Measurements from ENCODE around the gene GPATCH4. TPM values are rescaled to one million over a fixed set of nuclear protein-coding genes. Genes with fewer than 3 reads are reported as not detected.

GPATCH4 gene
- total RNA-seq, 1 experiment from 2014 or later: 84.2 TPM

GRCh38 chr1:156547434-156547833, 53.8 kb downstream of the GPATCH4 start:
- no TSS peak for BruUV-seq (replicated peaks)
- DNase-seq (ENCODE audit: low spot score): no peak
- Histone ChIP-seq H3K4me3 (ENCODE audit: low read depth, low read length, poor library complexity, severe bottlenecking) (no peak overlapping the region), H3K36me3 (ENCODE audit: insufficient read depth, low read length, poor library complexity, severe bottlenecking) (peaks cover 9% of the 10 kb centered on the region), H3K4me1 (ENCODE audit: insufficient read depth, low read length, poor library complexity, severe bottlenecking) (no peaks in the 10 kb centered on the region), H3K9me3 (ENCODE audit: low read depth, low read length, poor library complexity, severe bottlenecking) (no peaks in the 10 kb centered on the region), H3K27ac (ENCODE audit: low read depth, low read length, poor library complexity, severe bottlenecking) (no peak overlapping the region), H3K27me3 (replicated peaks; ENCODE audit: insufficient read depth, low read depth, low read length, poor library complexity) (no peaks in the 10 kb centered on the region)
- POLR2A ChIA-PET (ENCODE audit: low non-redundant PET): no interaction called here
- CTCF ChIA-PET: no interaction called here
- intact Hi-C loops (cut with micrococcal nuclease; ENCODE audit: unreplicated experiment): no loop called here
- TF ChIP-seq CTCF (conservative IDR thresholded peaks at IDR 0.05; ENCODE audit: low read depth, low read length) (no peak), EZH2 (IDR thresholded peaks at IDR 0.05; ENCODE audit: borderline replicate concordance, low read depth, low read length, poor library complexity, severe bottlenecking) (no peak)

- Histone ChIP-seq H3K36me3 (ENCODE audit: insufficient read depth, low read length, poor library complexity, severe bottlenecking) (peaks cover 11% of the 10 kb centered on the region), H3K4me1 (ENCODE audit: insufficient read depth, low read length, poor library complexity, severe bottlenecking) (no peaks in the 10 kb centered on the region), H3K9me3 (ENCODE audit: low read depth, low read length, poor library complexity, severe bottlenecking) (no peaks in the 10 kb centered on the region), H3K27me3 (replicated peaks; ENCODE audit: insufficient read depth, low read depth, low read length, poor library complexity) (no peaks in the 10 kb centered on the region), H3K27ac (ENCODE audit: low read depth, low read length, poor library complexity, severe bottlenecking) (no peak overlapping the region), H3K4me3 (ENCODE audit: low read depth, low read length, poor library complexity, severe bottlenecking) (no peak overlapping the region)
- ChIA-PET POLR2A (ENCODE audit: low non-redundant PET) (no interaction called here), CTCF (no interaction called here)
- BruUV-seq (replicated peaks): no TSS peak
- intact Hi-C loops (cut with micrococcal nuclease; ENCODE audit: unreplicated experiment): no loop called here
- DNase-seq (ENCODE audit: low spot score): no peak
- TF ChIP-seq EZH2 (IDR thresholded peaks at IDR 0.05; ENCODE audit: borderline replicate concordance, low read depth, low read length, poor library complexity, severe bottlenecking) (no peak), CTCF (conservative IDR thresholded peaks at IDR 0.05; ENCODE audit: low read depth, low read length) (no peak)
These were observed 55.0 kb downstream of the GPATCH4 start for GRCh38 chr1:156546267-156546666.

- DNase-seq (ENCODE audit: low spot score): no peak
- BruUV-seq (replicated peaks): no TSS peak
- CTCF ChIA-PET: no interaction called here
- Histone ChIP-seq H3K9me3 (ENCODE audit: low read depth, low read length, poor library complexity, severe bottlenecking) (no peaks in the 10 kb centered on the region), H3K36me3 (ENCODE audit: insufficient read depth, low read length, poor library complexity, severe bottlenecking) (peaks cover 19% of the 10 kb centered on the region), H3K27me3 (replicated peaks; ENCODE audit: insufficient read depth, low read depth, low read length, poor library complexity) (no peaks in the 10 kb centered on the region), H3K4me1 (ENCODE audit: insufficient read depth, low read length, poor library complexity, severe bottlenecking) (no peaks in the 10 kb centered on the region), H3K4me3 (ENCODE audit: low read depth, low read length, poor library complexity, severe bottlenecking) (no peak overlapping the region), H3K27ac (ENCODE audit: low read depth, low read length, poor library complexity, severe bottlenecking) (no peak overlapping the region)
- POLR2A ChIA-PET (ENCODE audit: low non-redundant PET): no interaction called here
- TF ChIP-seq CTCF (conservative IDR thresholded peaks at IDR 0.05; ENCODE audit: low read depth, low read length) (no peak), EZH2 (IDR thresholded peaks at IDR 0.05; ENCODE audit: borderline replicate concordance, low read depth, low read length, poor library complexity, severe bottlenecking) (no peak)
- intact Hi-C loops (cut with micrococcal nuclease; ENCODE audit: unreplicated experiment): no loop called here
These were observed 56.6 kb downstream of the GPATCH4 start for GRCh38 chr1:156544592-156545102.

Other genes starting within 250 kb of the GPATCH4 start
- gene RHBG, start 232.3 kb downstream of the GPATCH4 start, total RNA-seq (2021): not detected in 2 replicates
- 18.3 and 21.8 TPM in 2 replicates for gene MEF2D, start 100.7 kb downstream of the GPATCH4 start, total RNA-seq (2021)
- gene IQGAP3, start 28.9 kb downstream of the GPATCH4 start, total RNA-seq (2021): 35.3 and 37.5 TPM in 2 replicates
- gene TTC24, start 21.8 kb downstream of the GPATCH4 start, total RNA-seq (2021): not detected in 2 replicates
- 125 and 138 TPM in 2 replicates for gene NAXE, start 9.7 kb downstream of the GPATCH4 start, total RNA-seq (2021)
- gene HAPLN2, start 17.9 kb upstream of the GPATCH4 start, total RNA-seq (2021): not detected in 2 replicates
- not detected in 2 replicates for gene BCAN, start 40.6 kb upstream of the GPATCH4 start, total RNA-seq (2021)
- gene NES, start 75.9 kb upstream of the GPATCH4 start, total RNA-seq (2021): 8.7 and 12.3 TPM in 2 replicates
- gene CRABP2, start 104.1 kb upstream of the GPATCH4 start, total RNA-seq (2021): 1.1 and 4.0 TPM in 2 replicates
- 20.2 TPM in 2 replicates for gene METTL25B, start 127.0 kb upstream of the GPATCH4 start, total RNA-seq (2021)
- gene ISG20L2, start 127.3 kb upstream of the GPATCH4 start, total RNA-seq (2021): 45.7 and 46.5 TPM in 2 replicates
- gene MRPL24, start 139.6 kb upstream of the GPATCH4 start, total RNA-seq (2021): 85.7 and 92.9 TPM in 2 replicates
- 477 and 536 TPM in 2 replicates for gene HDGF, start 150.2 kb upstream of the GPATCH4 start, total RNA-seq (2021)
- gene PRCC, start 166.1 kb upstream of the GPATCH4 start, total RNA-seq (2021): 121 and 125 TPM in 2 replicates
- 3.5 and 6.0 TPM in 2 replicates for gene SH2D2A, start 215.4 kb upstream of the GPATCH4 start, total RNA-seq (2021)

All from A673 (cell line).